ENCODE data around the gene PBX4.

The PBX4 gene

DNA sequence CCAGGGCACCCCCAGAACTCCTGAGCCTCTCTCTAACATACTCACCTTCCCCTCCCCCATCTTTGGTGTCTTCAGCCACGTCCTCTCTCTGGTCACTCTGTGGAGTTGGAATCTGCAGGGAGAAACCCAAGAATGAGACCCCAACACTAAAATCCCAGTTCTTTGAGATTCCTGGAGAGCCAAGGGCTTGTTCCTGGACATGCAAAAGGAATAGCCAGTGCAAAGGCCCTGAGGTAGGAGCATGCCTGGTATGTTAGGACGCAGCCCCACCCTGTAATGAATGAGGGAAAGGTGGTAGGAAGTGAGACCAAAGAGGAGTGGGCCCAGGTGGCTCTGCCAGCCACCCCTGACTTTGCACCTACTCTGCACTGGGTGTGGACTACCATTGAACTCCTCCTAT lies 11.9 kb upstream of the PBX4 start:
- FAIRE-seq (no peak), DNase-seq (ENCODE audit: insufficient read length, low spot score) (no peak)

DNA sequence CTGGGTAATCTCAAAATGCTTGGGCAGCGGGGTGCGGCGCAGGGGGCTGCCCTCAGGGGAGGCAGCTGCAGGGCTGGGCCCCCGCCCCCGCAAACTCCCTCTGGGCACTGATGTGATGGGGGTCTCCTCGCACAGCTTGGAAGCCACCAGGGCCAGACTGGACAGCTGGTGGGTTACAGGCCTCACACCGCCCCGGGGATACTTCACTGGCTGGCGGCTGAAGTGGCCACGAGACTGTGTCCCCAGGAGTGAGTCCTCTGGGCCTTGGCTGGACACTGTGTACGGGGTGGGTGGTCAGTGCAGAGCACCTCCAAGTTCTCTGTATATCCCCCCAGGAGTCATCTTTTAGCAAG lies 11.6 kb upstream of the PBX4 start:
- no peak for DNase-seq (ENCODE audit: insufficient read length, low spot score)
- no peak for TF ChIP-seq SPI1 (IDR thresholded peaks at IDR 0.05; ENCODE audit: low read depth, low read length)
- TF ChIP-seq TAF1 (IDR thresholded peaks at IDR 0.05; ENCODE audit: low read depth, low read length), result no peak
- TF ChIP-seq PAX5 (IDR thresholded peaks at IDR 0.05; ENCODE audit: insufficient read depth, low read length, severe bottlenecking), result no peak
- TF ChIP-seq POLR2AphosphoS5 (IDR thresholded peaks at IDR 0.05; ENCODE audit: low read depth, low read length), result no peak
- FAIRE-seq, result no peak

More for the DNA sequence above, 11.9 kb upstream of the PBX4 start:
- TF ChIP-seq POU2F2 (IDR thresholded peaks at IDR 0.05; ENCODE audit: low read depth, low read length) (no peak), POLR2A (IDR thresholded peaks at IDR 0.05; ENCODE audit: low read depth, low read length) (no peak), POLR2AphosphoS5 (IDR thresholded peaks at IDR 0.05; ENCODE audit: low read depth, low read length) (no peak), PAX5 (IDR thresholded peaks at IDR 0.05; ENCODE audit: insufficient read depth, low read length, severe bottlenecking) (no peak), TAF1 (IDR thresholded peaks at IDR 0.05; ENCODE audit: low read depth, low read length) (no peak), SPI1 (IDR thresholded peaks at IDR 0.05; ENCODE audit: low read depth, low read length) (no peak)

DNA sequence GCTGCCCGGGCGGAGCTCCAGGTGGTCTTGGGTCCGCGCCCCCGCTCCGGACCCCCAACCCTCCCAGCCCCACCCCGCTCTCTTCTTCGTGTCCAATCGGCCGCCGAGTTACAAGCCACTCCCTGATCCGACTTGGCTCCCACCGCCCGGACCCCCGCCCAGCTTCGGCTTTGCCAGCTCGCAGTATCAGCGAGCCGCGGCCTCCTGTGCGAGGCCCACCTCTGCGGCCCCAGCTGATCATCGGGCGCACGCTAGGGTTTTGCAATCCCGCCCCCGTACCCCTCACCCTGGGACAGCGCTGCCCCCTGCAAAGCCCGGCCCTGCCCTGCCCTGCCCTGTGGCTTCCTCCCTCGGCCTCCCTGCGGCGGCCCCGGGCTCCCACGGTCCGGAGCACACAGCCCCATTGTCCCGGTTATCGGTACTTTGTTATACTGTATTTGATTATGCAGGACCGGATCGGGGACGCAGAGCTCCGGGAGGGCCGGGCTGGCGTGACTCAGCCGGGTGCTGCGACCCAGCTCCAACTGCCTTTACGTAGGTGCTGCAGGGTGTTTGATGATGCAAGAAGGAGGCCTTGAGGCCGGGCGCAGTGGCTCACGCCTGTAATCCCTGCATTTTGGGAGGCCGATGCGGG lies 10.1 kb upstream of the PBX4 start:
- TF ChIP-seq POLR2AphosphoS5 (IDR thresholded peaks at IDR 0.05; ENCODE audit: low read depth, low read length) (peak; percentile 57), PAX5 (IDR thresholded peaks at IDR 0.05; ENCODE audit: insufficient read depth, low read length, severe bottlenecking) (no peak)
- DNase-seq (ENCODE audit: insufficient read length, low spot score), result no peak
- FAIRE-seq, result peak; percentile 76

DNA sequence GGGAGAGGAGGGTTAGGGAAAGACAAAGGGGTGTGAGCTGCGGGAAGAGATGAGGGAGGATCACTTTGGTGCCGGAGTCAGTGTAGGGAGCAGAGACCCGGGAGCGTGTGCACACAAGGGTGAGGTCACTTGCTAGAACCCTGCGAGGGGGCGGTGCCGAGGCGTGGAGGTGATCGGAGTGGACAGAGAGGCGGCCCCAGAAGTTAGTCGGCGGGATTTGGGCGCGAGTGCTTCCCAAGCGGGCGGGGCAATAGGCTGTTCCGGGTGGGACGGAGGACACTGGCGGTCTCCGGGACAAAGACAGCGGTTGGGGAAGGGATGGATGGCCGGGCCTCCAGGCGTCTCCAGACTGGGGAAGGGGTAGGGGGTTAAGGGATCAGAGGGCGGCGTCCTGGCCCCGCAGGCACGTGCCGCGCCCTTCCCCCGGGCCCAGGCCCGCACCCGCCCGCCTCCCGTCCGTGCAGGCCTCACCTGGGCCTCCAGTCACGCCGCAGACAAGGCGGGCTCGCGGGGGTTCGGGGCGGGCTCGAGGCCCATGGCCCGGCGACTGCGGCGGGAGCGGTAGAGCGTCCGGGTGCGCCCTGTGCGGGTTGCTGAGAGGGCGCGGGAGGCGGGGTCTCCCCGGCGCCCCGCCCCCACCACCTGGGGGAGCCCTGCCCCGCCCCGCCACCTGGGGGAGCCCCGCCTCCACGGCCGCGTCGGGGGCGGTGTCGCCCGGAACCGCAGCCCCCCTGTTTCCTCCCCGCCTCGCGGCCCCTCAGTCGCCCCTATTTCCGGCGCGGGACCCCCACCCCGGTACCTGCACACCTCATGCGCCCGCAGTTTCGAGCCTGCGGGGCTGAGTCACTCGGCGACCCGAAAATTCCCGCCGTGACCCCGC lies 9.4 kb upstream of the PBX4 start, which contains the start of gene LPAR2:
Gene LPAR2 (minus strand): TSS at position 600 of the 880 bp plus-strand sequence. CDS start 945 bp downstream, outside the sequence.
- FAIRE-seq (peak; percentile 65), DNase-seq (ENCODE audit: insufficient read length, low spot score) (peak; percentile 97)

DNA sequence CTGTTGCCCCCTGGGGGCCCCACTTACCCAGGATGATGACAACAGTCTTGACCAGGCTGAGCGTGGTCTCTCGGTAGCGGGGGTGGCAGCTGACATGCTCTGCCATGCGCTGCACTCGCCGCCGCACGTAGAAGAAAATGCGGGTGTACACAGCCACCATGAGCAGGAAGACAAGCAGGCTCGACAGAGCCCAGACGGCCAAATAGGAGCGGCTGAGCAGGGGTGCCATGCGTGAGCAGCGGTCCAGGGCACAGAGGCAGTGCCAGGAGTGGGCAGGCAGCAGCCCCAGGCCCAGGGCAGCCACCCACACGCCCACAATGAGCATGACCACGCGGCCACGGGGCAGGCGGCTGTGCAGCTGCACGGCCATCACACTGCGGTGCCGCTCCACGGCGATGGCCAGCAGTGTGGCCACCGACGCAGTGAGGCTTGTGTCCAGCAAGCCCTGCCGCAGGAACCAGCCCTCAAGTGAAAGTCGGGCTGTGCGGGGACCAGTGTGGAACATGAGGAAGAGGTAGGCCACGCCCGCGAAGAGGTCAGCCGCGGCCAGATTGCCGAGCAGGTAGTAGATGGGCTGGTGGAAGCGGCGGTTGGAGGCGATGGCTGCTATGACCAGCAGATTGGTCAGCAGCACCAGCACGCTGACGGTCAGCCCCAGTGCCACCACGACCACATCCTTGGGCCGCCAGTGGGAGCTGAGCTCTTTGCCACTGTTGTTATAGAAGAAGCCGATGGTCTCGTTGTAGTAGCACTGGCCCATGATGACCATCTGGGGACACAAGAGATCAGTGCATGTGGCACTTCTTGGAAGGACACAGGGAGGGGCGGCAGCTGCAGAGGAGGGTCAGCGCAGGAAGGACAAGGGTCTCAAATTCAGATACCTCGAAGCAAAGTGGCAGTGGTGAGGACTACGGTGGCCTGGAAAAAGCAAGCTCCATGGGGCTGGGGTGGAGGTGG lies 8.3 kb upstream of the PBX4 start:
- no peak for DNase-seq (ENCODE audit: insufficient read length, low spot score)
- peak; percentile 38 for FAIRE-seq
- 0 out of 2 replicates have a peak, but pooled peaks have one; percentile 22 for TF ChIP-seq POLR2A (IDR thresholded peaks at IDR 0.05; ENCODE audit: low read depth, low read length)
- peak; percentile 22; the same call in 1 of the 2 replicates for TF ChIP-seq POU2F2 (IDR thresholded peaks at IDR 0.05; ENCODE audit: low read depth, low read length)
- TF ChIP-seq SPI1 (IDR thresholded peaks at IDR 0.05; ENCODE audit: low read depth, low read length), result no peak

More for the DNA sequence above, 9.4 kb upstream of the PBX4 start, which contains the start of gene LPAR2:
- TF ChIP-seq PAX5 (IDR thresholded peaks at IDR 0.05; ENCODE audit: insufficient read depth, low read length, severe bottlenecking), result no peak
- TF ChIP-seq POLR2A (IDR thresholded peaks at IDR 0.05; ENCODE audit: low read depth, low read length), result no peak
- TF ChIP-seq POLR2AphosphoS5 (IDR thresholded peaks at IDR 0.05; ENCODE audit: low read depth, low read length), result peak; percentile 20; the same call in 1 of the 2 replicates

DNA sequence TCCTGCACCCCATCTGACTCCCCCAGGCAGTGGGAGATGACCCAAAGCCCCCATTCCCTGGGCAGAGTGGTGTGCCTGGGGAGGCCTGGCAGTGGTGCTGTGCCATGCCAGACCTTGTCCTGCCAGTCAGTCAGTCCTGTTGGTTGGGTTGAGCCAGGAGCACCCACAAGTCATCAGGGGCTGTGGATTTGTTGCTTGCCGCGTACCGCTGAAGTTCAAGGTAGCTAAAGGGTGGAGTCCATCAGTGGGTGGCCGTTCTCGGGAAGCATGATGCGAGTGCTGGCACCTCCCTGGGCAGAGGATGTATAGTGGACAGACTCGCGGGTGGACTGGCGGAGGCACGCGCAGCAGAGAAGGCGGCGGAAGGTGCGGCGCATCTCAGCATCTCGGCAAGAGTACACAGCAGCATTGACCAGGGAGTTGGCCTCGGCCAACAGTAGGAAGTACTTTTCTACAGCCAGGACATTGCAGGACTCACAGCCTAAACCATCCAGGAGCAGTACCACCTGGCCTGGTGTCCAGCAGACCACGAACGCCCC lies 5.6 kb upstream of the PBX4 start:
- FAIRE-seq, result no peak
- TF ChIP-seq SPI1 (IDR thresholded peaks at IDR 0.05; ENCODE audit: low read depth, low read length) (no peak), POLR2AphosphoS5 (IDR thresholded peaks at IDR 0.05; ENCODE audit: low read depth, low read length) (no peak), TAF1 (IDR thresholded peaks at IDR 0.05; ENCODE audit: low read depth, low read length) (no peak), POLR2A (IDR thresholded peaks at IDR 0.05; ENCODE audit: low read depth, low read length) (no peak), PAX5 (IDR thresholded peaks at IDR 0.05; ENCODE audit: insufficient read depth, low read length, severe bottlenecking) (no peak), POU2F2 (IDR thresholded peaks at IDR 0.05; ENCODE audit: low read depth, low read length) (no peak)
- no peak for DNase-seq (ENCODE audit: insufficient read length, low spot score)

DNA sequence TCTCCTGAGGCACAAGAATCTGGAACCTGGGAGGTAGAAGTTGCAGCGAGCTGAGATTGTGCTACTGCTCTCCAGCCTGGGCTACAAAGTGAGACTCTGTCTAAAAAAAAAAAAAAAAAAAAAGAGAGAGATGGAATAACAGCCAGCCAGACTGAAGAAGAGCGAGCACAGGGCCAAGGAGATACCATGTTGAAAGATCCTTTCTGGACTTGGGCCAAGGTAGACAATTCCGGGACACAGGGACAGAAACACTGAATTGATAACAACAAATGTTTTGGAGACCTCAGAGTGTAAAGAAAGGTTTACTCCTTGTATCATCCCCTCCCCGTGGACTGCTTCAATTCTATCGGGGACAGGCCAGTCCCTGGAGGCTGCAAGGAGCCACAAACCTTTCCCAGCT lies 4.9 kb upstream of the PBX4 start:
- FAIRE-seq, result no peak
- TF ChIP-seq PAX5 (IDR thresholded peaks at IDR 0.05; ENCODE audit: insufficient read depth, low read length, severe bottlenecking), result no peak

DNA sequence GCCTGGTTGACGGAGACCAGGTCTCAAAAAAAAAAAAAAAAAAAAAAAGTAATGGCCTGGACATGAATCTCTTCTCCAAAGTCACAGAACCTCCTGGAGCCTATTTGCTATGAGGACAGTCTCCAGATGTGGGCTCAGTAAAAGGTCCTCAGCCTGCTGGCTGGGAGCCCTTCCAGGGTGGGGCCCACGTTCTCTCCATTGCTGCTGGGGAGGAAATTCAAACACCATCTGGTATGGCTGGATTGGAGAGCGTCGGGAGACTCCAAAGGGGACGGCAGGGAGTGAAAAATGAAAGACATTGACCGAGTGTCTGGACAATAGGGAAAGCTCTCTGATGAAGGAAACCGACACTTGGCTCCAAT lies 1.3 kb upstream of the PBX4 start:
- DNase-seq (ENCODE audit: insufficient read length, low spot score) (no peak), FAIRE-seq (no peak)
- no peak for TF ChIP-seq TAF1 (IDR thresholded peaks at IDR 0.05; ENCODE audit: low read depth, low read length)
- TF ChIP-seq POLR2AphosphoS5 (IDR thresholded peaks at IDR 0.05; ENCODE audit: low read depth, low read length), result no peak
- no peak for TF ChIP-seq PAX5 (IDR thresholded peaks at IDR 0.05; ENCODE audit: insufficient read depth, low read length, severe bottlenecking)
- no peak for TF ChIP-seq POLR2A (IDR thresholded peaks at IDR 0.05; ENCODE audit: low read depth, low read length)
- no peak for TF ChIP-seq SPI1 (IDR thresholded peaks at IDR 0.05; ENCODE audit: low read depth, low read length)
- no peak for TF ChIP-seq POU2F2 (IDR thresholded peaks at IDR 0.05; ENCODE audit: low read depth, low read length)

More for the DNA sequence above, 4.9 kb upstream of the PBX4 start:
- no peak for DNase-seq (ENCODE audit: insufficient read length, low spot score)

DNA sequence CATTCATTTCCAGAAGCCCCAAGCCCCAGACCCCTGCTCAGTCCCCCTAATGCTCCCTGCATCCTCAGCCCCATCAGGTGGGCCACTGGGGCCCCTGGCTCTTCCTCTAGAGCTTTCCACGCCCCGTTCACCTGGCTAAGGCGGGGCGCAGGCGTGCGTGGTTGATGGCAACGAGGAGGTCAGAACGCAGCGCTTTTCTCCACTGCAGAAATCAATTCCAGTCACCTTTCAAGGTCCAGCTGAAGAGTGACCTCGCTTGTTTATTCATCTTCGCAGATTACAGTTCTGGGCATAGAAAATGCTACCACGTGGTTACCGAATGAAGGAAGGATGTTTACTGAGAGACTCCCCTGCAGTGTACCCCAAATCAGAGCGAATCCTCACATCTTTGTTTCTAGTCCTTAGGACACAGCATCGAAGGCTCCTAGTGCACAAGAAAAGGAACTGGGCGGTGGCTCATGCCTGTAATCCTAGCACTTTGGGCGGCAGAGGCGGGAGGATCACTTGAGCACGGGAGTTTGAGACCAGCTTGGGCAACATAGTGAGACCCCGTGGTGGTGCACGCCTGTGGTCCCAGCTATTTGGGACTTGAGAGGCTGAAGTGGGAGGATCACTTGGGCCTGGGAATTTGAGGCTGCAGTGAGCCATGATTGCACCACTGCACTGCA lies 828 bp upstream of the PBX4 start:
- no peak for DNase-seq (ENCODE audit: insufficient read length, low spot score)
- FAIRE-seq, result no peak
- TF ChIP-seq POLR2AphosphoS5 (IDR thresholded peaks at IDR 0.05; ENCODE audit: low read depth, low read length), result no peak
- no peak for TF ChIP-seq SPI1 (IDR thresholded peaks at IDR 0.05; ENCODE audit: low read depth, low read length)
- TF ChIP-seq POLR2A (IDR thresholded peaks at IDR 0.05; ENCODE audit: low read depth, low read length), result no peak
- TF ChIP-seq PAX5 (IDR thresholded peaks at IDR 0.05; ENCODE audit: insufficient read depth, low read length, severe bottlenecking), result no peak
- TF ChIP-seq TAF1 (IDR thresholded peaks at IDR 0.05; ENCODE audit: low read depth, low read length), result no peak
- no peak for TF ChIP-seq POU2F2 (IDR thresholded peaks at IDR 0.05; ENCODE audit: low read depth, low read length)
